ENCODE data around the gene EXOC2. TPM values are rescaled to one million over a fixed set of nuclear protein-coding genes. Genes with fewer than 3 reads are reported as not detected.

The EXOC2 gene
- total RNA-seq, 1 experiment from 2014 or later, result 45.7 TPM

GRCh38 chr6:518218-518617 is 174.7 kb downstream of the EXOC2 start (continued):
- no peak for TF ChIP-seq PREB (CRISPR knock-in tag; IDR thresholded peaks at IDR 0.05; ENCODE audit: borderline replicate concordance)
- no peak for TF ChIP-seq E2F1 (CRISPR knock-in tag; IDR thresholded peaks at IDR 0.05)
- no peak for TF ChIP-seq FOXK1 (CRISPR knock-in tag; IDR thresholded peaks at IDR 0.05)
- TF ChIP-seq KAT7 (CRISPR knock-in tag; IDR thresholded peaks at IDR 0.05; ENCODE audit: borderline replicate concordance), result no peak

- Mint-ChIP-seq H3K9me3 (peaks cover 16% of the 10 kb centered on the region), H3K4me1 (peaks cover 13% of the 10 kb centered on the region), H3K27ac (no peak overlapping the region), H3K36me3 (peaks cover 23% of the 10 kb centered on the region), H3K4me3 (no peak overlapping the region), H3K27me3 (ENCODE audit: low read depth) (peaks cover 4% of the 10 kb centered on the region)
- ATAC-seq (no peak), DNase-seq (ENCODE audit: low spot score) (no peak)
- no peak for TF ChIP-seq E2F1 (CRISPR knock-in tag; IDR thresholded peaks at IDR 0.05)
- no peak for TF ChIP-seq HMGA2 (CRISPR knock-in tag; IDR thresholded peaks at IDR 0.05)
- TF ChIP-seq ZBTB43 (CRISPR knock-in tag; IDR thresholded peaks at IDR 0.05), result no peak
- no peak for TF ChIP-seq TEAD1 (CRISPR knock-in tag; IDR thresholded peaks at IDR 0.05)
- TF ChIP-seq ZNF512 (CRISPR knock-in tag; IDR thresholded peaks at IDR 0.05; ENCODE audit: borderline replicate concordance), result no peak
- no peak for TF ChIP-seq ARID4B (CRISPR knock-in tag; IDR thresholded peaks at IDR 0.05; ENCODE audit: borderline replicate concordance)
- no peak for TF ChIP-seq USF2 (CRISPR knock-in tag; IDR thresholded peaks at IDR 0.05)
- no peak for TF ChIP-seq CREM (CRISPR knock-in tag; IDR thresholded peaks at IDR 0.05)
- no peak for TF ChIP-seq ATF3 (CRISPR knock-in tag; conservative IDR thresholded peaks at IDR 0.05)
- ChIA-PET POLR2A (interaction anchor here (0.9 kb wide), 1 partner anchor 124 kb away, joined by 3 read pairs; no protein-coding TSS in a partner anchor), CTCF (interaction anchor here (0.9 kb wide), 1 partner anchor 122 kb away, joined by 3 read pairs; no protein-coding TSS in a partner anchor)
These were observed 176.7 kb downstream of the EXOC2 start for GRCh38 chr6:516213-516612.

All from WTC11 (cell line).